Panc1 (cell line): ENCODE results near the gene WRAP53. TPM values are rescaled to one million over a fixed set of nuclear protein-coding genes. Genes with fewer than 3 reads are reported as not detected.

ENCODE experiments used
- ATAC-seq: fragments of 200-7000 bp; cut with Tn5 transposase; 2 replicates; pipeline ENCODE4 v1.9.1; 2020; ENCODE audit warnings: mild to moderate bottlenecking, moderate library complexity
- BruUV-seq: library from RNA; stranded (reverse); fragments of 400-500 nt; replicated peaks from 2 replicates; lab custom pipeline; 2021; lab: Mats Ljungman, UMichigan
- CTCF ChIA-PET: fragments of 300-600 bp; sonication (Branson Sonifier 250); formaldehyde crosslinking; loops from one replicate; lab custom pipeline; 2022; ENCODE audit warnings: antibody characterized with exemption; lab: Charles Lee
- POLR2A ChIA-PET: fragments of 300-600 bp; sonication (Branson Sonifier 250); formaldehyde crosslinking; loops from one replicate; lab custom pipeline; 2022; ENCODE audit warnings: antibody characterized with exemption; lab: Charles Lee
- DNase-seq: peaks from one replicate; pipeline ENCODE4 v3.0.0-alpha.2; 2010; ENCODE audit warnings: low read depth, low spot score
- H3K27ac ChIP-seq: 2 replicates; pipeline ENCODE4 v1.5.1; 2011; ENCODE audit warnings: mild to moderate bottlenecking, low read length, inconsistent platforms
- H3K27me3 ChIP-seq: fragments of 200-500 bp; sonication (Bioruptor generic); 2 replicates; pipeline ENCODE4 v1.6.0; 2014; ENCODE audit warnings: low read length, inconsistent platforms; ENCODE audit not compliant: control insufficient read depth, insufficient read depth
- H3K36me3 ChIP-seq: fragments of 200-500 bp; sonication (Bioruptor generic); 2 replicates; pipeline ENCODE4 v1.5.1; 2014; ENCODE audit warnings: inconsistent platforms, mild to moderate bottlenecking, low read length, moderate library complexity; ENCODE audit not compliant: control insufficient read depth, insufficient read depth
- H3K4me1 ChIP-seq: 2 replicates; pipeline ENCODE4 v1.5.1; 2011; ENCODE audit warnings: inconsistent platforms, mild to moderate bottlenecking, low read length, moderate library complexity; ENCODE audit not compliant: control insufficient read depth, insufficient read depth
- H3K4me3 ChIP-seq, 2 experiments: 2 replicates each; pipeline ENCODE4 v1.5.1; 2011 to 2012; ENCODE audit warnings: low read depth in 2 of 2, low read length in 2 of 2, mild to moderate bottlenecking in 2 of 2, inconsistent platforms in 1 of 2, moderate library complexity in 1 of 2
- H3K9me3 ChIP-seq: fragments of 200-500 bp; sonication (Bioruptor generic); 2 replicates; pipeline ENCODE4 v1.5.1; 2014; ENCODE audit warnings: low read depth, mild to moderate bottlenecking, inconsistent platforms, low read length, moderate library complexity; ENCODE audit not compliant: control insufficient read depth, insufficient read depth
- POLR2AphosphoS5 ChIP-seq: IDR thresholded peaks from 2 replicates; pipeline ENCODE4 v1.6.1; 2012; ENCODE audit warnings: mild to moderate bottlenecking, low read depth, low read length, moderate library complexity
- SIN3A ChIP-seq: IDR thresholded peaks from 2 replicates; pipeline ENCODE4 v1.6.1; 2012; ENCODE audit warnings: low read depth, mild to moderate bottlenecking, low read length, moderate library complexity, borderline replicate concordance; ENCODE audit not compliant: insufficient read depth
- TCF7L2 ChIP-seq: IDR thresholded peaks from 2 replicates; pipeline ENCODE4 v1.6.1; 2011; ENCODE audit warnings: mild to moderate bottlenecking, low read depth, low read length, inconsistent platforms
- in situ Hi-C: cut with HindIII; loops from 2 replicates; pipeline ENCODE4 v1.10.0; 2016; ENCODE audit warnings: low sequenced_read_pairs, low pct_unique_long_range_greater_than_20kb
- intact Hi-C: fragments of 100-400 bp; cut with micrococcal nuclease; formaldehyde crosslinking; loops from one replicate; pipeline ENCODE4 v1.10.0; 2022; ENCODE audit not compliant: unreplicated experiment
- total RNA-seq: library from RNA; stranded (reverse); gene quantifications from one replicate; pipeline ENCODE4 v1.2.1, GENCODE V29; 2021; ENCODE audit not compliant: unreplicated experiment
- TF ChIP-seq, protein P1 (sequence below): fragments of 450-650 bp; IDR thresholded peaks from 2 replicates; pipeline ENCODE4 v1.5.1; 2017; ENCODE audit warnings: mild to moderate bottlenecking
- TF ChIP-seq, protein P2 (sequence below), 2 experiments: IDR thresholded peaks; 2 replicates each; pipeline ENCODE4 v1.6.1; 2011 to 2012; ENCODE audit warnings: low read depth in 2 of 2, control low read depth in 1 of 2, low read length in 1 of 2, mild to moderate bottlenecking in 1 of 2, moderate library complexity in 1 of 2; ENCODE audit not compliant: insufficient read depth in 1 of 2

The WRAP53 gene
- total RNA-seq, 1 experiment from 2014 or later: 27.0 TPM

DNA sequence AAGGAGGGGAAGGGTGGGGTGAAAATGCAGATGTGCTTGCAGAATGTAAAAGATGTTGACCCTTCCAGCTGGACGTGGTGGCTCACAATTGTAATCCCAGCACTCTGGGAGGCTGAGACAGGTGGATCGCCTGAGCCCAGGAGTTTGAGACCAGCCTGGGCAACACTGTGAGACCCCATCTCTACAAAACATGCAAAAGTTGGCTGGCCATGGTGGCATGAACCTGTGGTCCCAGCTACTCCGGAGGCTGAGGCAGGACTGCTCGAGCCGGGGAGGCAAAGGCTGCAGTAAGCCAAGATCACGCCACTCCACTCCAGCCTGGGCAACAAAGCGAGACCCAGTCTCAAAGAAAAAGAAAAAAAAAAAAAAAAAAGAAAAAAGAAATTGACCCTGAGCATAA is 19.8 kb upstream of the WRAP53 start:
- no peak for ATAC-seq
- intact Hi-C loops (no loop called here), in situ Hi-C loops (no loop called here)
- Histone ChIP-seq H3K9me3 (no peaks in the 10 kb centered on the region), H3K4me1 (no peaks in the 10 kb centered on the region), H3K27me3 (no peaks in the 10 kb centered on the region), H3K27ac (no peak overlapping the region), H3K4me3 (no peak overlapping the region), H3K36me3 (peaks cover 6% of the 10 kb centered on the region)
- CTCF ChIA-PET: no interaction called here
- TF ChIP-seq, protein P1, sequence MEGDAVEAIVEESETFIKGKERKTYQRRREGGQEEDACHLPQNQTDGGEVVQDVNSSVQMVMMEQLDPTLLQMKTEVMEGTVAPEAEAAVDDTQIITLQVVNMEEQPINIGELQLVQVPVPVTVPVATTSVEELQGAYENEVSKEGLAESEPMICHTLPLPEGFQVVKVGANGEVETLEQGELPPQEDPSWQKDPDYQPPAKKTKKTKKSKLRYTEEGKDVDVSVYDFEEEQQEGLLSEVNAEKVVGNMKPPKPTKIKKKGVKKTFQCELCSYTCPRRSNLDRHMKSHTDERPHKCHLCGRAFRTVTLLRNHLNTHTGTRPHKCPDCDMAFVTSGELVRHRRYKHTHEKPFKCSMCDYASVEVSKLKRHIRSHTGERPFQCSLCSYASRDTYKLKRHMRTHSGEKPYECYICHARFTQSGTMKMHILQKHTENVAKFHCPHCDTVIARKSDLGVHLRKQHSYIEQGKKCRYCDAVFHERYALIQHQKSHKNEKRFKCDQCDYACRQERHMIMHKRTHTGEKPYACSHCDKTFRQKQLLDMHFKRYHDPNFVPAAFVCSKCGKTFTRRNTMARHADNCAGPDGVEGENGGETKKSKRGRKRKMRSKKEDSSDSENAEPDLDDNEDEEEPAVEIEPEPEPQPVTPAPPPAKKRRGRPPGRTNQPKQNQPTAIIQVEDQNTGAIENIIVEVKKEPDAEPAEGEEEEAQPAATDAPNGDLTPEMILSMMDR: no peak
- TF ChIP-seq TCF7L2 (no peak), SIN3A (no peak), POLR2AphosphoS5 (no peak)
- TF ChIP-seq, protein P2, sequence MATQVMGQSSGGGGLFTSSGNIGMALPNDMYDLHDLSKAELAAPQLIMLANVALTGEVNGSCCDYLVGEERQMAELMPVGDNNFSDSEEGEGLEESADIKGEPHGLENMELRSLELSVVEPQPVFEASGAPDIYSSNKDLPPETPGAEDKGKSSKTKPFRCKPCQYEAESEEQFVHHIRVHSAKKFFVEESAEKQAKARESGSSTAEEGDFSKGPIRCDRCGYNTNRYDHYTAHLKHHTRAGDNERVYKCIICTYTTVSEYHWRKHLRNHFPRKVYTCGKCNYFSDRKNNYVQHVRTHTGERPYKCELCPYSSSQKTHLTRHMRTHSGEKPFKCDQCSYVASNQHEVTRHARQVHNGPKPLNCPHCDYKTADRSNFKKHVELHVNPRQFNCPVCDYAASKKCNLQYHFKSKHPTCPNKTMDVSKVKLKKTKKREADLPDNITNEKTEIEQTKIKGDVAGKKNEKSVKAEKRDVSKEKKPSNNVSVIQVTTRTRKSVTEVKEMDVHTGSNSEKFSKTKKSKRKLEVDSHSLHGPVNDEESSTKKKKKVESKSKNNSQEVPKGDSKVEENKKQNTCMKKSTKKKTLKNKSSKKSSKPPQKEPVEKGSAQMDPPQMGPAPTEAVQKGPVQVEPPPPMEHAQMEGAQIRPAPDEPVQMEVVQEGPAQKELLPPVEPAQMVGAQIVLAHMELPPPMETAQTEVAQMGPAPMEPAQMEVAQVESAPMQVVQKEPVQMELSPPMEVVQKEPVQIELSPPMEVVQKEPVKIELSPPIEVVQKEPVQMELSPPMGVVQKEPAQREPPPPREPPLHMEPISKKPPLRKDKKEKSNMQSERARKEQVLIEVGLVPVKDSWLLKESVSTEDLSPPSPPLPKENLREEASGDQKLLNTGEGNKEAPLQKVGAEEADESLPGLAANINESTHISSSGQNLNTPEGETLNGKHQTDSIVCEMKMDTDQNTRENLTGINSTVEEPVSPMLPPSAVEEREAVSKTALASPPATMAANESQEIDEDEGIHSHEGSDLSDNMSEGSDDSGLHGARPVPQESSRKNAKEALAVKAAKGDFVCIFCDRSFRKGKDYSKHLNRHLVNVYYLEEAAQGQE (IDR thresholded peaks at IDR 0.05; ENCODE audit: insufficient read depth in 1 of 2, low read depth in 2 of 2, low read length in 1 of 2): no peak
- POLR2A ChIA-PET: no interaction called here
- no TSS peak for BruUV-seq
- no peak for DNase-seq

DNA sequence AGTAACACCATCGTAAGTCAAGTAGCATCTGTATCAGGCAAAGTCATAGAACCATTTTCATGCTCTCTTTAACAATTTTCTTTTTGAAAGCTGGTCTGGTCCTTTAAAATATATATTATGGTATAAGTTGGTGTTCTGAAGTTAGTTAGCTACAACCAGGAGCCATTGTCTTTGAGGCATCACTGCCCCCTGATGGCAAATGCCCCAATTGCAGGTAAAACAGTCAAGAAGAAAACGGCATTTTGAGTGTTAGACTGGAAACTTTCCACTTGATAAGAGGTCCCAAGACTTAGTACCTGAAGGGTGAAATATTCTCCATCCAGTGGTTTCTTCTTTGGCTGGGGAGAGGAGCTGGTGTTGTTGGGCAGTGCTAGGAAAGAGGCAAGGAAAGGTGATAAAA is 15.0 kb upstream of the WRAP53 start:
- DNase-seq (no peak), ATAC-seq (no peak)
- Histone ChIP-seq H3K4me1 (no peaks in the 10 kb centered on the region), H3K9me3 (no peaks in the 10 kb centered on the region), H3K27ac (no peak overlapping the region), H3K27me3 (no peaks in the 10 kb centered on the region), H3K36me3 (peaks cover 9% of the 10 kb centered on the region), H3K4me3 (no peak overlapping the region)
- intact Hi-C loops: no loop called here
- TF ChIP-seq TCF7L2 (no peak), POLR2AphosphoS5 (no peak), SIN3A (no peak)
- TF ChIP-seq, protein P2 (IDR thresholded peaks at IDR 0.05; ENCODE audit: insufficient read depth in 1 of 2, low read depth in 2 of 2, low read length in 1 of 2): no peak
- TF ChIP-seq, protein P1: no peak
- no TSS peak for BruUV-seq
- CTCF ChIA-PET: interaction anchor here (0.7 to 0.9 kb wide), 2 partner anchors 40 to 57 kb away, joined by 3 to 5 read pairs; no protein-coding TSS in a partner anchor
- POLR2A ChIA-PET: no interaction called here
- in situ Hi-C loops: no loop called here
